K562 (cell line): Measurements from ENCODE around the gene HSPA4L. TPM values are rescaled to one million over a fixed set of nuclear protein-coding genes. Genes with fewer than 3 reads are reported as not detected.

Source experiments
- ATAC-seq: fragments of 200-7000 bp; cut with Tn5 transposase; 3 replicates; pipeline ENCODE4 v1.9.1; 2020; ENCODE audit warnings: moderate library complexity
- BruUV-seq: library from RNA; stranded (reverse); fragments of 400-500 nt; replicated peaks from 2 replicates; lab custom pipeline; 2021; lab: Mats Ljungman, UMichigan
- CTCF ChIA-PET: fragments of 300-600 bp; formaldehyde crosslinking; extraction: SDS; loops from one replicate; lab custom pipeline; 2021; ENCODE audit warnings: low intra/inter-chr PET ratio; lab: Yijun Ruan, JAX
- POLR2A ChIA-PET: fragments of 300-600, 350-650 bp; sonication (Branson Sonifier 250); formaldehyde crosslinking; extraction: SDS; loops from one replicate; lab custom pipeline; 2021; ENCODE audit warnings: antibody characterized with exemption, inconsistent platforms; lab: Yijun Ruan, JAX
- DNase-seq, 4 experiments: peaks; one replicate each; pipeline versions ENCODE4 v3.0.0 to v3.0.0-alpha.2; 2011 to 2018; ENCODE audit warnings: low spot score in 3 of 4, mixed read lengths in 3 of 4; ENCODE audit errors: extremely low read depth in 1 of 4
- FAIRE-seq: peaks from 2 replicates; lab custom pipeline; 2011; peaks lifted over from hg19 to GRCh38; lab: Jason Lieb, UNC
- H2AFZ ChIP-seq: 2 replicates; pipeline ENCODE4 v1.6.0; 2011; ENCODE audit warnings: low read depth, low read length, control low read depth, inconsistent platforms
- H3K27ac ChIP-seq: fragments of 200-600 bp; 3 replicates; pipeline ENCODE4 v1.8.0; 2011; ENCODE audit warnings: low read depth, mild to moderate bottlenecking, control low read depth, inconsistent platforms, low read length, moderate library complexity, mixed read lengths; ENCODE audit errors: extremely low read depth
- H3K27me3 ChIP-seq, 2 experiments: fragments of 300-600 bp in 1 of 2; 2 replicates in 1 of 2; 3 replicates in 1 of 2; pipeline versions ENCODE4 v1.6.0 to v1.8.0; 2011; ENCODE audit warnings: inconsistent platforms in 2 of 2, low read length in 2 of 2, mild to moderate bottlenecking in 1 of 2, mixed read lengths in 1 of 2, moderate library complexity in 1 of 2; ENCODE audit not compliant: control insufficient read depth in 2 of 2, insufficient read depth in 2 of 2
- H3K36me3 ChIP-seq: fragments of 300-600 bp; 3 replicates; pipeline ENCODE4 v1.8.0; 2011; ENCODE audit warnings: mild to moderate bottlenecking, low read length, inconsistent platforms; ENCODE audit not compliant: control insufficient read depth, insufficient read depth
- H3K4me1 ChIP-seq, 2 experiments: fragments of 200-600 bp in 1 of 2; replicated peaks in 1 of 2; 2 replicates in 1 of 2; 3 replicates in 1 of 2; pipeline versions ENCODE4 v1.5.1 to v1.8.0; 2011; ENCODE audit warnings: inconsistent platforms in 2 of 2, low read length in 2 of 2, mild to moderate bottlenecking in 1 of 2, mixed read lengths in 1 of 2, moderate library complexity in 1 of 2; ENCODE audit not compliant: control insufficient read depth in 2 of 2, insufficient read depth in 2 of 2
- H3K4me2 ChIP-seq: 2 replicates; pipeline ENCODE4 v1.6.1; 2011; ENCODE audit warnings: low read length, control low read depth, inconsistent platforms, mixed read lengths; ENCODE audit not compliant: insufficient read depth
- H3K4me3 ChIP-seq: fragments of 200-600 bp; sonication (generic), shearing (Covaris generic); 2 replicates; pipeline ENCODE4 v1.5.1; 2016; ENCODE audit warnings: control low read depth, inconsistent platforms
- H3K79me2 ChIP-seq: fragments of 200-600 bp; 3 replicates; pipeline ENCODE4 v1.8.0; 2011; ENCODE audit warnings: low read length, inconsistent platforms; ENCODE audit not compliant: control insufficient read depth, insufficient read depth
- H3K9ac ChIP-seq, 2 experiments: 2 replicates each; pipeline versions ENCODE4 v1.6.0 to v1.6.1; 2011; ENCODE audit warnings: low read depth in 2 of 2, low read length in 2 of 2, control low read depth in 1 of 2, inconsistent platforms in 1 of 2, mild to moderate bottlenecking in 1 of 2, mixed read lengths in 1 of 2; ENCODE audit not compliant: insufficient read depth in 1 of 2
- H3K9me1 ChIP-seq: one replicate; pipeline ENCODE4 v1.6.0; 2011; ENCODE audit warnings: inconsistent platforms, mild to moderate bottlenecking, low read length, moderate library complexity; ENCODE audit not compliant: control insufficient read depth, insufficient read depth
- H3K9me3 ChIP-seq: replicated peaks from 2 replicates; pipeline ENCODE4 v1.5.1; 2011; ENCODE audit warnings: low read depth, low read length, inconsistent platforms; ENCODE audit not compliant: control insufficient read depth, insufficient read depth
- H4K20me1 ChIP-seq: replicated peaks from 2 replicates; pipeline ENCODE4 v1.6.1; 2011; ENCODE audit warnings: low read length, inconsistent platforms, mixed read lengths; ENCODE audit not compliant: control insufficient read depth, insufficient read depth
- BRF1 ChIP-seq: IDR thresholded peaks from 3 replicates; pipeline ENCODE4 v1.6.1; 2011; ENCODE audit warnings: borderline replicate concordance, mild to moderate bottlenecking; ENCODE audit not compliant: insufficient read length; ENCODE audit errors: extremely low read depth
- CHCHD3 ChIP-seq: fragments of 250-450 bp; sonication (Bioruptor Pico); IDR thresholded peaks from 2 replicates; pipeline ENCODE4 v2.1.2; 2022; ENCODE audit warnings: mild to moderate bottlenecking
- KLF10 ChIP-seq: fragments of 250-450 bp; sonication (Bioruptor Pico); IDR thresholded peaks from 2 replicates; pipeline ENCODE4 v1.6.1; 2021; ENCODE audit warnings: matching md5 sums
- NFATC3 ChIP-seq: fragments of 450-650 bp; IDR thresholded peaks from 2 replicates; pipeline ENCODE4 v1.6.1; 2017; ENCODE audit warnings: mild to moderate bottlenecking
- RBBP5 ChIP-seq: fragments of 200-600 bp; sonication (generic); IDR thresholded peaks from 2 replicates; pipeline ENCODE4 v1.6.1; 2012; ENCODE audit warnings: borderline replicate concordance, mild to moderate bottlenecking, low read length, control low read depth, inconsistent platforms; ENCODE audit not compliant: insufficient read depth, poor library complexity, severe bottlenecking
- TEAD2 ChIP-seq: fragments of 450-650 bp; IDR thresholded peaks from 2 replicates; pipeline ENCODE4 v1.6.1; 2016; ENCODE audit warnings: missing genetic modification characterization, control low read depth, missing compliant biosample characterization
- TRIM28 ChIP-seq: fragments of 450-650 bp; IDR thresholded peaks from 2 replicates; pipeline ENCODE4 v1.6.1; 2017
- U2AF1 ChIP-seq: fragments of 200-400 bp; formaldehyde crosslinking; optimal IDR thresholded peaks from 2 replicates; pipeline ENCODE3; 2017; ENCODE audit warnings: mild to moderate bottlenecking, low read depth, low read length, moderate library complexity
- ZNF239 ChIP-seq: fragments of 250-450 bp; sonication (Bioruptor Pico); IDR thresholded peaks from 2 replicates; pipeline ENCODE4 v1.4.0; 2020; ENCODE audit warnings: mild to moderate bottlenecking
- WGBS: fragments of 100-300 bp; shearing (Covaris generic); methylation state at CpG from one replicate; pipeline ENCODE4 v1.1.6; 2016; ENCODE audit warnings: low coverage, mixed read lengths; ENCODE audit not compliant: insufficient coverage; ENCODE audit errors: missing lambda C conversion rate; 5-methylcytosine and 5-hydroxymethylcytosine counted together
- in situ Hi-C: fragments of 300-500 bp; cut with MboI; formaldehyde crosslinking; loops from 4 replicates; pipeline ENCODE4 v1.15.0; 2018; ENCODE audit warnings: inconsistent platforms, mixed read lengths
- intact Hi-C: fragments of 100-400 bp; cut with micrococcal nuclease; formaldehyde crosslinking; loops from 2 replicates; pipeline ENCODE4 v1.14.2; 2022
- polyA plus RNA-seq, 8 experiments: library from polyadenylated mRNA; depleted of rRNA in 4 of 8; stranded (reverse) in 5 of 8; unstranded in 3 of 8; fragments of >200 nt; fragmentation: Nextera tagmentation in 2 of 8; fragmentation: Illumina TruSeq in 1 of 8; extraction: Ambion mirVana in 2 of 8; extraction: Trizol in 1 of 8; gene quantifications; 2 replicates each; pipeline versions ENCODE4 v1.2.1 to v1.2.3, GENCODE V29; 2011 to 2014; ENCODE audit warnings: inconsistent platforms in 1 of 8, missing spikeins in 1 of 8
- total RNA-seq, 7 experiments: library from RNA; depleted of rRNA in 6 of 7; stranded (reverse); fragments of >200 nt in 6 of 7; fragmentation: Illumina TruSeq in 2 of 7; extraction: Trizol in 2 of 7; gene quantifications; 2 replicates each; pipeline versions ENCODE4 v1.2.1 to v1.2.3, GENCODE V29; 2011 to 2021; ENCODE audit warnings: low replicate concordance in 1 of 7
- TF ChIP-seq, protein P1 (sequence below): fragments of 450-650 bp; IDR thresholded peaks from 2 replicates; pipeline ENCODE4 v1.6.1; 2018; ENCODE audit warnings: mild to moderate bottlenecking, low read depth; ENCODE audit not compliant: partially characterized antibody

Gene HSPA4L
- total and polyA plus RNA-seq, 9 of the 15 experiments (the other 6 are each of a cell fraction or from before 2014, with no cell fraction given) = 12.3 to 37.0 (median 21.7) TPM

DNA sequence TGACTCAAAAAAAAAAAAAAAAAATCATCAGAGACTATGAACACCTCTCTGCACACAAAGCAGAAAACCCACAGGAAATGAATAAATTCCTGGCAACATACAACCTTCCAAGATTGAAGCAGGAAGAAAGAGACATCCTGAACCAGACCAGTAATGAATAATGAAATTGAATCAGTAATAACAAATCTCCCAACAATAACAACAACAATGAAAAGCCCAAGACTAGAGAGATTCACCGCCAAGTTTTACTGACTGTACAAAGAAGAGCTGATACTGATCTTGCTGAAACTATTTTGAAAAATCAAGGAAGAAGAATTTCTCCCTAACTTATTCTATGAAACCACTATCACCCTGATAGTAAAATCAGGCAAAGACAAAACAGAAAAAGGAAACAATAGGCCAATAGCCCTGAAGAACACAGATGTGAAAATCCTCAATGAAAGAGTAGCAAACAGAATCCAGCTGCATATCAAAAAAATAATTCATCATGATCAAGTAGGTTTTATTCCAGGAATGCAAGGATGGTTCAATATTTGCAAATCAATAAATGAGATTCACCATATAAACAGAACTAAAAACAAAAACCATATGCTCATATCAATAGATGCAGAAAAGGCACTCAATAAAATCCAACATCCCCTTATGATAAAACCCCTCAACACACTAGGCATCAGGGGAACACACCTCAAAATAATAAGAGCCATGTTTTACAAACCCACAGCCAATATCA, 67.5 kb downstream of the HSPA4L start (continued):
- TF ChIP-seq RBBP5 (no peak), TEAD2 (no peak), U2AF1 (no peak), NFATC3 (no peak), KLF10 (CRISPR knock-in tag) (no peak), CHCHD3 (no peak), TRIM28 (peak; percentile 74)
- TF ChIP-seq, protein P1, sequence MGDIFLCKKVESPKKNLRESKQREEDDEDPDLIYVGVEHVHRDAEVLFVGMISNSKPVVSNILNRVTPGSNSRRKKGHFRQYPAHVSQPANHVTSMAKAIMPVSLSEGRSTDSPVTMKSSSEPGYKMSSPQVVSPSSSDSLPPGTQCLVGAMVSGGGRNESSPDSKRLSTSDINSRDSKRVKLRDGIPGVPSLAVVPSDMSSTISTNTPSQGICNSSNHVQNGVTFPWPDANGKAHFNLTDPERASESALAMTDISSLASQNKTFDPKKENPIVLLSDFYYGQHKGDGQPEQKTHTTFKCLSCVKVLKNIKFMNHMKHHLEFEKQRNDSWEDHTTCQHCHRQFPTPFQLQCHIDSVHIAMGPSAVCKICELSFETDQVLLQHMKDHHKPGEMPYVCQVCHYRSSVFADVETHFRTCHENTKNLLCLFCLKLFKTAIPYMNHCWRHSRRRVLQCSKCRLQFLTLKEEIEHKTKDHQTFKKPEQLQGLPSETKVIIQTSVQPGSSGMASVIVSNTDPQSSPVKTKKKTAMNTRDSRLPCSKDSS = peak; percentile 68
- TF ChIP-seq, all 486 proteins: peak for 5

DNA sequence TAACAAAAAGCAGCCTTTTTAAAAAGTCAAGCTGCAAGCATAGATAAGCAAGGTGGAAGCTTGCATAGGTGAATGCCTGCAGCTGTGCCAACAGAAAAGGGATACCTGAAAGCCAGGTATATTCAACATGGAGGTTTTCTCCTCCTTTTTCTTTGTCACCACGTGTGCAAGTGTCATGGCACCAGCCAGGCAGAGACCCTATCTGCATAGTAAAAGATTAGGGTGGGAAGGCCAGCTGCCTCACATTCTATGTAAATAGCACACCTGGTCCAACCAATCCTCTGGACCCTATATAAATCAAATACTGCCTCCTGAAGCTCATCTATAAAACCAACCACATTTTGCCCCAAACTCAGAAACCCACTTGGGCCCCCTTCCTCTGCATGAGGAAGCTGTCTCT, 70.5 kb downstream of the HSPA4L start:
- no peak overlapping the region for H3K4me2 ChIP-seq
- ChIA-PET CTCF (no interaction called here), POLR2A (interaction anchor here (0.8 to 1.1 kb wide), 2 partner anchors 18 to 195 kb away, joined by 3 to 5 read pairs; no protein-coding TSS in a partner anchor)
- H3K36me3 ChIP-seq = no peaks in the 10 kb centered on the region
- WGBS = 33% methylated on average over 1 of the region's 1 CpG
- H3K9me1 ChIP-seq = no peaks in the 10 kb centered on the region
- H4K20me1 ChIP-seq = no peaks in the 10 kb centered on the region
- FAIRE-seq = no peak
- no TSS peak for BruUV-seq
- H3K9me3 ChIP-seq = peaks cover 3% of the 10 kb centered on the region
- no peak for TF ChIP-seq BRF1
- no peak for TF ChIP-seq ZNF239
- no peak for ATAC-seq
- DNase-seq = no peak
- H3K9ac ChIP-seq = no peak overlapping the region
- no peak overlapping the region for H3K4me3 ChIP-seq
- H3K27me3 ChIP-seq = no peaks in the 10 kb centered on the region
- no peaks in the 10 kb centered on the region for H3K79me2 ChIP-seq
- intact Hi-C loops (no loop called here), in situ Hi-C loops (no loop called here)
- H3K4me1 ChIP-seq = no peaks in the 10 kb centered on the region; a peak in 1 of 5 replicates
- no peak overlapping the region for H2AFZ ChIP-seq
- no peak overlapping the region for H3K27ac ChIP-seq
